AG10803 (cell line): ENCODE data around the gene RAB25.
"Not testable (repeated sequence)": the region's sequence is repeated elsewhere in the genome, so short reads cannot be mapped to it uniquely, and the experiment has no call there.

Source experiments
- DNase-seq: peaks from one replicate; pipeline ENCODE4 v3.0.0; 2010; ENCODE audit warnings: low read depth
- H3K4me3 ChIP-seq: 2 replicates; pipeline ENCODE4 v1.5.1; 2011; ENCODE audit warnings: mild to moderate bottlenecking, low read length, control low read depth
- TF ChIP-seq, protein P1 (sequence below): conservative IDR thresholded peaks from 2 replicates; pipeline ENCODE4 v1.5.1; 2011; ENCODE audit warnings: mild to moderate bottlenecking, low read length, control low read depth, inconsistent platforms

RAB25 gene

DNA sequence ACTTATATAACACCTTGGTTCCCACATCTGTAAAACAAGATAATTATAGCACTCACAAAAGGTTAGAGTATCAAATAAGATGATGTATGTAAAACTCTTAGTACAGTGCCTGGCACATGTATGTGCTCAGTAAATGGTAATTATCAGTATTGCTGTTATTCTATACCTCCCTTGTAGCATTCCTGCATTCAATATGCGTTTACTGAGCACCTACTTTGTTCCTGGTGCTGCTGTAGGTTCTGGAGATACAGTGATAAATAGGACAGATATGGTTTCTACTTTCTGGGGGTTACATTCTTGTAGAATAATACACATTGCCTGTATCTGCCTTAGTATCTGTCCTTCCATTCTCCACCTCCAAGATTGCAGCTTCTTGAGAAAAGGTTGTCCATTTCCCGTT, 39.0 kb upstream of the RAB25 start:
- DNase-seq, result no peak
- TF ChIP-seq, protein P1, sequence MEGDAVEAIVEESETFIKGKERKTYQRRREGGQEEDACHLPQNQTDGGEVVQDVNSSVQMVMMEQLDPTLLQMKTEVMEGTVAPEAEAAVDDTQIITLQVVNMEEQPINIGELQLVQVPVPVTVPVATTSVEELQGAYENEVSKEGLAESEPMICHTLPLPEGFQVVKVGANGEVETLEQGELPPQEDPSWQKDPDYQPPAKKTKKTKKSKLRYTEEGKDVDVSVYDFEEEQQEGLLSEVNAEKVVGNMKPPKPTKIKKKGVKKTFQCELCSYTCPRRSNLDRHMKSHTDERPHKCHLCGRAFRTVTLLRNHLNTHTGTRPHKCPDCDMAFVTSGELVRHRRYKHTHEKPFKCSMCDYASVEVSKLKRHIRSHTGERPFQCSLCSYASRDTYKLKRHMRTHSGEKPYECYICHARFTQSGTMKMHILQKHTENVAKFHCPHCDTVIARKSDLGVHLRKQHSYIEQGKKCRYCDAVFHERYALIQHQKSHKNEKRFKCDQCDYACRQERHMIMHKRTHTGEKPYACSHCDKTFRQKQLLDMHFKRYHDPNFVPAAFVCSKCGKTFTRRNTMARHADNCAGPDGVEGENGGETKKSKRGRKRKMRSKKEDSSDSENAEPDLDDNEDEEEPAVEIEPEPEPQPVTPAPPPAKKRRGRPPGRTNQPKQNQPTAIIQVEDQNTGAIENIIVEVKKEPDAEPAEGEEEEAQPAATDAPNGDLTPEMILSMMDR, result no peak
- H3K4me3 ChIP-seq, result no peak overlapping the region

DNA sequence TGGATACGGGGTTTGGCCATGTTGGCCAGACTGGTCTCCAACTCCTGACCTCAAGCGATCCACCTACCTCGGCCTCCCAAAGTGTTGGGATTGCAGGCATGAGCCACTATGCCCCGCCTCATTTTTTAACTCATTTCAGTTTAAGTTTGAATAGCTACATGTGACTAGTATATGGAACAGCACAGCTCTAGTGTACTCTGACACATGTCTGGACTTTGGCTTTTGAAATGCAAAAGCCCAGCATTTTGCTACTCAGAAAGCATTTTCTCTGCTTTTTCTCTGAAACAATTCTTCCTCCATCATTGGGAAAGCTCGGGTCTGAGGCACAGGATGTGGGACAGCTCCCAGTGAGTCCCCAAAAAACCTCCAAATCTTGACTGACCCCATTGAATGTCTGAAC, 36.2 kb upstream of the RAB25 start:
- DNase-seq, result no peak
- H3K4me3 ChIP-seq, result no peak overlapping the region
- TF ChIP-seq, protein P1, result no peak

DNA sequence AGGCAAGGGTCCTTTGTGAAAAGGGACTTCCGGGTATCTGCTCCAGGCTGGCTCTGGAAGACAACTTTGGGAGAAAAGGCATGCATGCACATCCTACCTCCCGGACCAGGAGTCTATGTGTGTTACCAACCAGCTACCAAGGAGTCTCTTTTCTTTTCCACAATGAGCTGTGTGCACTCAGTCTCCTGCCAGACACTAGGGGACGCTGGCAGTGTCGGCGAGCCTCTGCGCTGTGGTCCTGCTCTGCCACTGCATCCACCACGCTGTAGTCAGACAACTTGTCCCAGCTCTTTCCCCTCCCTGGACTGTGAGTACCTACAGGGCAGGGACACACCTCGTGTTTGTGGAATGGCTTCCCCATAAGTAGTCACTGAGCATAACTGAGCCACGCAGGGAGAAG, 35.1 kb upstream of the RAB25 start:
- DNase-seq, result no peak
- H3K4me3 ChIP-seq, result no peak overlapping the region
- TF ChIP-seq, protein P1, result peak; percentile 57

DNA sequence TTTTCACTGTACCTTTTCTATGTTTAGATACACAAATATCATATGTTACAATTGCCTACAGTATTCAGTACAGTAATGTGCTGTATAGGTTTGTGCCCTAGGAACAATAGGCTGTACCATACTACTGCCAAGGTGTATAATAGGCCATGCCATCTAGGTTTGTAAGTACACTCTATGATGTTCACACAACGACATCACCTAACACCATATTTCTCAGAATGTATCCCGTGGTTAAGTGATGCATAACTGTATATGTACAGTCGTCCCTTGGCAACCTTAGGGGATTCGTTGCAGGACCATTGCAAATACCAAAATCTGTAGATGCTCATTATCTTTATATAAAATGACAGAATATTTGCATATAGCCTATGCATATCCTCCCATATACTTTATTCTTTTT, 34.4 kb upstream of the RAB25 start:
- TF ChIP-seq, protein P1, result no peak
- no peak overlapping the region for H3K4me3 ChIP-seq
- no peak for DNase-seq

DNA sequence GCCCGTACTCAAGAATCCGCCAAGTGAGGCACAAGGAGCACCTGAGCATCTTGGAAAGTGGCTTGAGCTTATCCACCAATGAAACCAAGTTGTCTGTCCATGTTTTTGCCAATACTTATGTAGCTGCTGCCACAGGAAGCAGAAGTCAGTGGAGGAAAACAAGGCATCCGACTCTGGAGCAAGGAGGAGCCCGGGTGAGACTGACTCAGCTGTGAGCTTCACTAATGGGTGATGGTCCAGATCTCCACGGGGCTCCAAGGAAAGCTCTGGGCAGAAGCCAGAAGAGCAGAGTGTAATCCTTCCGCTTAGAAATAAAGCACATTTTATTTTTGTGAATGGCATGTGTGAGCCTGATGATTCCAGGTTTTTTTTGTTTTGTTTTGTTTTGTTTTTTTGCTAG, 27.9 kb upstream of the RAB25 start:
- DNase-seq, result peak; percentile 34
- TF ChIP-seq, protein P1, result no peak
- H3K4me3 ChIP-seq, result no peak overlapping the region

DNA sequence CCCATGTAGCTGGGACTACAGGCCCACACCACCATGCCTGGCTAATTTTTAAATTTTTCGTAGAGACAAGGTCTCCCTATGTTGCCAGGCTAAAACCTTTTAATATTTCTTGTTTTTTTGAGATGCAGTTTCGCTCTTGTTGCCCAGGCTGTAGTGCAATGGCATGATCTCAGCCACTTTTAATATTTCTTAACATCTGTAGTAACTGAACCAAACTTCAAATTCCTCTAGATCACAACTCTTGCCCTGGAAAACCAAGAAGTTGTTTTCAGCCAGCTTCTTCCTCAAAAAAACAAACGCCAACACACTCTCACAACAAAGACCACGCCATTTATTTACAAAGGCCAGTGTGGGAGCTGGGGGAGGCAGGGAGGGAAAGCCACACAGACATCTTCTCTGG, 26.0 kb upstream of the RAB25 start:
- H3K4me3 ChIP-seq, DNase-seq: not testable (repeated sequence)

DNA sequence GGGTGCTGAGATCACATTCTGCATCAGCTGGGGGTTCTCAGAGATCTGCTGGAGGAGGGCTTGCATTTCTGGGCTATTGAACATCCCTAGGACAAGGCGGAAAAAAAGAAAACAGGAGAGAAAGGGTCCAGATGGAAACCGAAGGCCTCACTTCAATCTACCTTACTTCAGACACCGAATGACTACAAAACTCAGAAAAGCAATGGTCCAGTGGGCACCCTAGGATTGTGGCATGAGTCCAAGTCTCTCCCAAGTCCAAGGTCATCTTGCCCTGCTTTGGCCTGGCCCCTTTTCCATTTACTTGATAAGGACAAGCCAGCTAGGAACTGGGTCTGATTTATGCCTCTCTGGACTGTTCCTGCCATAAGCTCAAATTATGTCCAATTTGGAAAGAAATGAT, 18.1 kb upstream of the RAB25 start:
- DNase-seq, result no peak
- TF ChIP-seq, protein P1, result no peak
- H3K4me3 ChIP-seq, result no peak overlapping the region

DNA sequence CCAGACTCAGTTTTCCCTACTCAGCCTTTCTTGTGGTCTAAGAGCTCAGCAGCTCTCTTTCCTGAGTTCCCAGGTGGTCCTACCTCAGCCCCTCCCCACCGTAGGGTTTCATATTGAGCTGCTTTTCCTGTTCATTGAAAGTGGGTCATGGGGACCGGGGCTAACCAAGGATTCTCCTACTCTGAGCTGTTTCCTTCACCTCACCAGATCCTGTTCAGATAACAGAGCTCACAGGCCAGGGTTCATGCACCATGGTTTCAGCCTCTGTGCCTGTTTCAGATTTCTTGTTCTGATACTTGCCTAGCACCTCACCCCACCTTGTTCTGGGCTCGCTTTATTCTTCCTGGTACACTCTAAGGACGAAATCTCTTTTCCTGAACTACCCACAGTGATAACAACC, 15.9 kb upstream of the RAB25 start:
- DNase-seq, result no peak
- H3K4me3 ChIP-seq, result no peak overlapping the region
- TF ChIP-seq, protein P1, result no peak
